ENCODE measurements around the gene KCNT1.

The KCNT1 gene

GRCh38 chr9:135743021-135743420 is 41.0 kb downstream of the KCNT1 start:
- no peak for TF ChIP-seq CTCF (IDR thresholded peaks at IDR 0.05; ENCODE audit: extremely low read depth, insufficient read depth, missing control alignments)
- no peak for DNase-seq (ENCODE audit: low spot score)
- in situ Hi-C loops (cut with MboI; ENCODE audit: low pct_unique_long_range_greater_than_20kb, low sequenced_read_pairs, unreplicated experiment): no loop called here

- in situ Hi-C loops (cut with MboI; ENCODE audit: low pct_unique_long_range_greater_than_20kb, low sequenced_read_pairs, unreplicated experiment): no loop called here
- TF ChIP-seq CTCF (IDR thresholded peaks at IDR 0.05; ENCODE audit: extremely low read depth, insufficient read depth, missing control alignments): no peak
These were observed 41.8 kb downstream of the KCNT1 start for GRCh38 chr9:135743546-135744332.

GRCh38 chr9:135744333-135745070 is 42.5 kb downstream of the KCNT1 start:
- in situ Hi-C loops (cut with MboI; ENCODE audit: low pct_unique_long_range_greater_than_20kb, low sequenced_read_pairs, unreplicated experiment): no loop called here
- TF ChIP-seq CTCF (IDR thresholded peaks at IDR 0.05; ENCODE audit: extremely low read depth, insufficient read depth, missing control alignments): no peak

More at GRCh38 chr9:135743546-135744332, 41.8 kb downstream of the KCNT1 start:
- DNase-seq (ENCODE audit: low spot score): no peak

GRCh38 chr9:135745189-135745588 is 43.2 kb downstream of the KCNT1 start:
- TF ChIP-seq CTCF (IDR thresholded peaks at IDR 0.05; ENCODE audit: extremely low read depth, insufficient read depth, missing control alignments): no peak
- in situ Hi-C loops (cut with MboI; ENCODE audit: low pct_unique_long_range_greater_than_20kb, low sequenced_read_pairs, unreplicated experiment): no loop called here

More at GRCh38 chr9:135744333-135745070, 42.5 kb downstream of the KCNT1 start:
- DNase-seq (ENCODE audit: low spot score): no peak

GRCh38 chr9:135745686-135746324 is 43.8 kb downstream of the KCNT1 start:
- in situ Hi-C loops (cut with MboI; ENCODE audit: low pct_unique_long_range_greater_than_20kb, low sequenced_read_pairs, unreplicated experiment): no loop called here
- DNase-seq (ENCODE audit: low spot score): no peak
- no peak for TF ChIP-seq CTCF (IDR thresholded peaks at IDR 0.05; ENCODE audit: extremely low read depth, insufficient read depth, missing control alignments)

More at GRCh38 chr9:135745189-135745588, 43.2 kb downstream of the KCNT1 start:
- no peak for DNase-seq (ENCODE audit: low spot score)

GRCh38 chr9:135746565-135746964 is 44.6 kb downstream of the KCNT1 start:
- in situ Hi-C loops (cut with MboI; ENCODE audit: low pct_unique_long_range_greater_than_20kb, low sequenced_read_pairs, unreplicated experiment): no loop called here
- TF ChIP-seq CTCF (IDR thresholded peaks at IDR 0.05; ENCODE audit: extremely low read depth, insufficient read depth, missing control alignments): no peak
- DNase-seq (ENCODE audit: low spot score): no peak

Measured in GM13977 (cell line).